ENCODE measurements around the gene PLPP6. TPM values are rescaled to one million over a fixed set of nuclear protein-coding genes. Genes with fewer than 3 reads are reported as not detected.

Gene PLPP6
- total RNA-seq, 1 experiment from 2014 or later = 1.8 TPM

- Histone ChIP-seq H3K9me3 (ENCODE audit: control insufficient read depth, insufficient read depth, low read depth, low read length) (no peaks in the 10 kb centered on the region), H3K4me3 (ENCODE audit: low read depth in 2 of 2, low read length in 2 of 2) (no peak overlapping the region), H3K27me3 (ENCODE audit: control insufficient read depth, insufficient read depth, low read length) (no peaks in the 10 kb centered on the region), H3K27ac (ENCODE audit: low read length) (no peak overlapping the region), H3K4me1 (ENCODE audit: control insufficient read depth, insufficient read depth, low read length) (no peaks in the 10 kb centered on the region), H3K36me3 (ENCODE audit: control insufficient read depth, insufficient read depth, low read length) (no peaks in the 10 kb centered on the region)
- CTCF ChIA-PET = no interaction called here
- BruUV-seq (replicated peaks) = no TSS peak
- no peak for DNase-seq (ENCODE audit: low read depth, low spot score)
- TF ChIP-seq SIN3A (IDR thresholded peaks at IDR 0.05; ENCODE audit: borderline replicate concordance, insufficient read depth, low read depth, low read length) (no peak), CTCF (IDR thresholded peaks at IDR 0.05) (no peak), POLR2AphosphoS5 (IDR thresholded peaks at IDR 0.05; ENCODE audit: low read depth, low read length) (no peak), REST (IDR thresholded peaks at IDR 0.05; ENCODE audit: insufficient read depth in 1 of 2, low read depth in 2 of 2, low read length in 1 of 2) (no peak), TCF7L2 (IDR thresholded peaks at IDR 0.05; ENCODE audit: low read depth, low read length) (no peak)
- POLR2A ChIA-PET = no interaction called here
- in situ Hi-C loops (cut with HindIII; ENCODE audit: low pct_unique_long_range_greater_than_20kb, low sequenced_read_pairs) = no loop called here
- intact Hi-C loops (cut with micrococcal nuclease; ENCODE audit: unreplicated experiment) = no loop called here
- no peak for ATAC-seq
These were observed 44.3 kb upstream of the PLPP6 start for GRCh38 chr9:4617752-4618151.

- no peak overlapping the region for H3K27ac ChIP-seq (ENCODE audit: low read length)
- H3K9me3 ChIP-seq (ENCODE audit: control insufficient read depth, insufficient read depth, low read depth, low read length) = no peaks in the 10 kb centered on the region
- no peaks in the 10 kb centered on the region for H3K36me3 ChIP-seq (ENCODE audit: control insufficient read depth, insufficient read depth, low read length)
- in situ Hi-C loops (cut with HindIII; ENCODE audit: low pct_unique_long_range_greater_than_20kb, low sequenced_read_pairs) (no loop called here), intact Hi-C loops (cut with micrococcal nuclease; ENCODE audit: unreplicated experiment) (no loop called here)
- no peak for ATAC-seq
- BruUV-seq (replicated peaks) = no TSS peak
- H3K27me3 ChIP-seq (ENCODE audit: control insufficient read depth, insufficient read depth, low read length) = no peaks in the 10 kb centered on the region
- no peak for DNase-seq (ENCODE audit: low read depth, low spot score)
- H3K4me1 ChIP-seq (ENCODE audit: control insufficient read depth, insufficient read depth, low read length) = no peaks in the 10 kb centered on the region
- no peak overlapping the region for H3K4me3 ChIP-seq (ENCODE audit: low read depth in 2 of 2, low read length in 2 of 2)
- no peak for TF ChIP-seq CTCF (IDR thresholded peaks at IDR 0.05)
- TF ChIP-seq SIN3A (IDR thresholded peaks at IDR 0.05; ENCODE audit: borderline replicate concordance, insufficient read depth, low read depth, low read length) = no peak
- TF ChIP-seq REST (IDR thresholded peaks at IDR 0.05; ENCODE audit: insufficient read depth in 1 of 2, low read depth in 2 of 2, low read length in 1 of 2) = no peak
- no peak for TF ChIP-seq POLR2AphosphoS5 (IDR thresholded peaks at IDR 0.05; ENCODE audit: low read depth, low read length)
- no peak for TF ChIP-seq TCF7L2 (IDR thresholded peaks at IDR 0.05; ENCODE audit: low read depth, low read length)
- CTCF ChIA-PET = no interaction called here
- POLR2A ChIA-PET = no interaction called here
These were observed 43.4 kb upstream of the PLPP6 start for GRCh38 chr9:4618700-4619099.
